HG02885 (cell line): Measurements from ENCODE around the gene RPS21.
"Not testable (repeated sequence)": the region's sequence is repeated elsewhere in the genome, so short reads cannot be mapped to it uniquely, and the experiment has no call there.

ENCODE experiments used
- ATAC-seq: cut with Tn5 transposase; IDR thresholded peaks from one replicate; pipeline ENCODE4 v1.9.1; 2021; ENCODE audit warnings: mild to moderate bottlenecking; ENCODE audit not compliant: unreplicated experiment, poor library complexity

Gene RPS21

GRCh38 chr20:62420846-62421715, 34.2 kb downstream of the RPS21 start:
- ATAC-seq = no peak

GRCh38 chr20:62421716-62421990, 34.8 kb downstream of the RPS21 start:
- ATAC-seq = no peak

- no peak for ATAC-seq
Measured at GRCh38 chr20:62422636-62423325, 35.9 kb downstream of the RPS21 start.

GRCh38 chr20:62423326-62423706, 36.4 kb downstream of the RPS21 start:
- no peak for ATAC-seq

- ATAC-seq = no peak
Measured at GRCh38 chr20:62424249-62425107, 37.6 kb downstream of the RPS21 start.

- ATAC-seq = no peak
Measured at GRCh38 chr20:62425281-62426058, 38.6 kb downstream of the RPS21 start.

GRCh38 chr20:62426059-62426348, 39.1 kb downstream of the RPS21 start:
- not testable (repeated sequence) for ATAC-seq

- ATAC-seq = no peak
Measured at GRCh38 chr20:62426699-62427131, 39.8 kb downstream of the RPS21 start.

GRCh38 chr20:62427172-62428001, 40.5 kb downstream of the RPS21 start, which contains the start of gene RBBP8NL:
TSS of gene RBBP8NL (minus strand) at chr20:62427539. CDS start at chr20:62419647, 7,892 bp downstream.
- ATAC-seq = no peak

GRCh38 chr20:62428002-62428372, 41.1 kb downstream of the RPS21 start:
- no peak for ATAC-seq

- ATAC-seq = no peak
Measured at GRCh38 chr20:62428396-62429295, 41.7 kb downstream of the RPS21 start.

- no peak for ATAC-seq
Measured at GRCh38 chr20:62429455-62430310, 42.8 kb downstream of the RPS21 start.

GRCh38 chr20:62430311-62430853, 43.5 kb downstream of the RPS21 start:
- ATAC-seq = no peak

GRCh38 chr20:62430866-62431447, 44.1 kb downstream of the RPS21 start:
- ATAC-seq = no peak

- no peak for ATAC-seq
Measured at GRCh38 chr20:62433658-62434497, 47.0 kb downstream of the RPS21 start.

- no peak for ATAC-seq
Measured at GRCh38 chr20:62436692-62437091, 49.8 kb downstream of the RPS21 start.
